Heart right ventricle (tissue), 16 donors: ENCODE measurements around the gene DCUN1D1. TPM values are rescaled to one million over a fixed set of nuclear protein-coding genes. Genes with fewer than 3 reads are reported as not detected.

Source experiments
- ATAC-seq, 8 donors: fragments of 200-7000 bp; cut with Tn5 transposase; one replicate each; pipeline ENCODE4 v1.9.1; 2020; ENCODE audit warnings: mild to moderate bottlenecking in 8 of 8, moderate library complexity in 8 of 8, moderate number of reproducible peaks in 1 of 8
- DNase-seq, 2 donors: peaks; one replicate each; pipeline ENCODE4 v3.0.0-alpha.2; 2020
- H3K27ac ChIP-seq, 10 donors: fragments of 200-600 bp; sonication (generic) in 2 of 10; one replicate each; pipeline versions ENCODE4 v1.5.0 to v1.8.0; 2020 to 2022; ENCODE audit warnings: mild to moderate bottlenecking in 3 of 10
- H3K27me3 ChIP-seq, 7 donors: fragments of 200-600 bp; one replicate each; pipeline ENCODE4 v1.8.0; 2021 to 2022; ENCODE audit warnings: mild to moderate bottlenecking in 2 of 7
- H3K36me3 ChIP-seq, 9 donors: fragments of 200-600 bp; sonication (generic) in 1 of 9; one replicate each; pipeline versions ENCODE4 v1.5.0 to v1.8.0; 2020 to 2022; ENCODE audit warnings: mild to moderate bottlenecking in 2 of 9
- H3K4me1 ChIP-seq, 9 donors: fragments of 200-600 bp; sonication (generic) in 1 of 9; one replicate each; pipeline versions ENCODE4 v1.5.0 to v1.8.0; 2020 to 2022; ENCODE audit warnings: mild to moderate bottlenecking in 4 of 9
- H3K4me3 ChIP-seq, 10 donors: fragments of 200-600 bp; sonication (generic) in 2 of 10; one replicate each; pipeline versions ENCODE4 v1.5.0 to v1.8.0; 2020 to 2022; ENCODE audit warnings: mild to moderate bottlenecking in 7 of 10, moderate library complexity in 2 of 10
- H3K9me3 ChIP-seq, 11 donors: fragments of 200-600 bp in 10 of 11; sonication (generic) in 2 of 11; one replicate each; pipeline versions ENCODE4 v1.5.0 to v1.8.0; 2013 to 2022; ENCODE audit warnings: mild to moderate bottlenecking in 2 of 11, control low read depth in 1 of 11, moderate library complexity in 1 of 11
- WGBS, 2 donors: extraction: QIAGEN DNeasy Blood & Tissue Kit; methylation state at CpG; one replicate each; pipeline ENCODE4 v1.1.7; 2013; ENCODE audit warnings: inconsistent platforms in 1 of 2; 5-methylcytosine and 5-hydroxymethylcytosine counted together
- intact Hi-C, 10 donors: fragments of 100-400 bp; cut with DNase I; formaldehyde crosslinking; loops; one replicate each; pipeline versions ENCODE4 v1.11.1 to v1.14.2; 2022
- polyA plus RNA-seq, 2 donors: library from polyadenylated mRNA; stranded (reverse); fragments of 200-250 nt; gene quantifications; one replicate each; pipeline ENCODE4 v1.2.3, GENCODE V29; 2013
- total RNA-seq, 10 donors: library from RNA; stranded (reverse); fragmentation: NEBNext Ultra II Directional in 3 of 10; extraction: Animal tissue kit (Norgen Biotek cat#: 25700) in 3 of 10; gene quantifications; one replicate each; pipeline versions ENCODE4 v1.2.1 to v1.2.4, GENCODE V29; 2021 to 2023
- TF ChIP-seq, protein P1 (sequence below), 9 donors: fragments of 200-600 bp; sonication (generic) in 2 of 9; IDR thresholded peaks; one replicate each; pipeline versions ENCODE4 v1.5.0 to v1.8.0; 2021 to 2022; ENCODE audit warnings: antibody characterized with exemption in 9 of 9, mild to moderate bottlenecking in 5 of 9, moderate library complexity in 1 of 9
- donor health status: Arrhythmogenic right ventricular cardiomyopathy.
- donor health status: ischemic (EF 13 %, LVEDD 7.1; RV severe dilation, severe dysfunction).
- donor health status: healthy with polysubstance abuse.
- donor health status: DM: no; HTN: yes; CAD: no.
- donor health status: DM: no; HTN: no; CAD: no.
- donor health status: ischemic (EF 25% LVEDD 6.9; RV normal size, moderate dysfunction).
- donor health status: ischemic (EF 25% LVEDD 5.7; RV mildly dilated, moderate dysfunction).
- donor health status: healthy.
- donor health status: DM: yes; HTN: yes; CAD: no.
- donor health status: Ischemic cardiomyopathy.
- donor health status: ischemic (EF 35%, LVEDD 5.7; RV mildly dilated, moderate dysfunction).
- donor health status: nonischemic (EF 11% LVEDD 7.7; RV severe dilation, severe dysfunction).
- donor health status: DM: yes; HTN: yes; CAD: no.
- donor health status: PGD.
- donor health status: ischemic (EF 29% LVEDD 5.4; RV normal size, mild dysfunction).
- donor health status: nonischemic (EF 23%, LVEDD 6.1; RV moderate dilation, normal function).

Gene DCUN1D1
- total and polyA plus RNA-seq, 12 donors: 7.9 to 45.2 (median 35.5) TPM

DNA sequence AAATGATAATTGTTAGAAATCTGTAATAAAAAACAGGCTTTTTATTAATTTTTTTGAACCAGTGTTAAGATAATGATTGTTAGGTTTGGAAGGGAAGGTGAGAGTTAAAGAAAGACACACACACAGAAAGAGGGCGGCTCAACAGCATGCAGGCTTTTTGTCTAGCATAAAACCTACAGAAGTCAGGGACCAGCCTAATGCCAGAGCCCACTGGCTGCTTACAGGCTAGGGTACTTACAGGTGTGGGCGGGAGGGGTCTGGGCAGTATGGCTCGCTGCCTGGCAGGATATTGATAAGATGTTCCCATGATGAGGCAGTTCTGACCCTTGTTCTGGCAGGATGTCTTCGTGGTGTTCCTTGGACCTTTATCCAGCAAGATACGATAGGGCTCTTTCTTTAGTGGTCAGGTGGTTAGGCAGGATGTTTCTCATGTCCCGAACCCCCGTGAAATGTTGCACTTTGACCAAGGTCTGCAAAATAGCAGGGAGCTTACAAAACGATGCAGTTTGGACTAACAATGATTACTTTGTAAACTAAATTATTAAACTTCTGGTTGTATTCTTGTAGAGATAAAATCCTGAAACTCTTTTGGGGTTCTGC is 84.7 kb downstream of the DCUN1D1 start:
- no peak overlapping the region for H3K4me3 ChIP-seq
- peaks cover 0 to 12% (median 0%) of the 10 kb centered on the region in 9 donors for H3K4me1 ChIP-seq
- peaks cover 0 to 91% (median 20%) of the 10 kb centered on the region in 9 donors for H3K36me3 ChIP-seq
- no peak for DNase-seq
- peak in 2 of 8 donors; percentile 31 to 47 for ATAC-seq
- no peak overlapping the region for H3K27ac ChIP-seq
- TF ChIP-seq, protein P1, sequence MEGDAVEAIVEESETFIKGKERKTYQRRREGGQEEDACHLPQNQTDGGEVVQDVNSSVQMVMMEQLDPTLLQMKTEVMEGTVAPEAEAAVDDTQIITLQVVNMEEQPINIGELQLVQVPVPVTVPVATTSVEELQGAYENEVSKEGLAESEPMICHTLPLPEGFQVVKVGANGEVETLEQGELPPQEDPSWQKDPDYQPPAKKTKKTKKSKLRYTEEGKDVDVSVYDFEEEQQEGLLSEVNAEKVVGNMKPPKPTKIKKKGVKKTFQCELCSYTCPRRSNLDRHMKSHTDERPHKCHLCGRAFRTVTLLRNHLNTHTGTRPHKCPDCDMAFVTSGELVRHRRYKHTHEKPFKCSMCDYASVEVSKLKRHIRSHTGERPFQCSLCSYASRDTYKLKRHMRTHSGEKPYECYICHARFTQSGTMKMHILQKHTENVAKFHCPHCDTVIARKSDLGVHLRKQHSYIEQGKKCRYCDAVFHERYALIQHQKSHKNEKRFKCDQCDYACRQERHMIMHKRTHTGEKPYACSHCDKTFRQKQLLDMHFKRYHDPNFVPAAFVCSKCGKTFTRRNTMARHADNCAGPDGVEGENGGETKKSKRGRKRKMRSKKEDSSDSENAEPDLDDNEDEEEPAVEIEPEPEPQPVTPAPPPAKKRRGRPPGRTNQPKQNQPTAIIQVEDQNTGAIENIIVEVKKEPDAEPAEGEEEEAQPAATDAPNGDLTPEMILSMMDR (IDR thresholded peaks at IDR 0.05): no peak
- intact Hi-C loops: no loop called here
- H3K27me3 ChIP-seq: no peaks in the 10 kb centered on the region
- 46 to 57% methylated on average over 8 of the region's 8 CpGs for WGBS, 2 donors
- H3K9me3 ChIP-seq: no peaks in the 10 kb centered on the region

DNA sequence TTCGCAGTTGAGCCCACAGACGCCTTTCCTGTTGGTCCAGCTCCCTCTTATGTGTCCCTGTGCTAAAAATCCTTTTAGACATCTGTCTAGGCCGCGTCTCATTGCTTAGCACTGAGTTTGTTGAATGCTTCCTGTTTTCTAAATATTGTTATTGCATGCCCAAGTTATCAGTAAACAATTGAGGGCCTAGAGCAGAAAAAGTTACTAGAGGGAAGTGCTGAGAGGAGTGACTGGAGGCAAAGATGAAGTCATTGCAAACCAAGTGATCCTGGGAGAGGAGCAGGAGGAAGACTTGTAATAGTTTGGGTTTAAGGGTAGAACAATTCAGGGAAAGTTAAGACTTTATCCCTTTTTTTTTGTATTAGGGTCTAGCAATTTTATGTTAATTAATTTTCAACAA is 88.1 kb downstream of the DCUN1D1 start:
- ATAC-seq (no peak), DNase-seq (no peak)
- Histone ChIP-seq H3K27ac (no peak overlapping the region), H3K4me3 (no peak overlapping the region), H3K9me3 (no peaks in the 10 kb centered on the region), H3K36me3 (peaks cover 0 to 91% (median 21%) of the 10 kb centered on the region in 9 donors), H3K27me3 (no peaks in the 10 kb centered on the region), H3K4me1 (peaks cover 0 to 12% (median 0%) of the 10 kb centered on the region in 9 donors)
- TF ChIP-seq, protein P1 (IDR thresholded peaks at IDR 0.05): no peak
- 95 to 96% methylated on average over 4 of the region's 4 CpGs for WGBS, 2 donors
- intact Hi-C loops: no loop called here

DNA sequence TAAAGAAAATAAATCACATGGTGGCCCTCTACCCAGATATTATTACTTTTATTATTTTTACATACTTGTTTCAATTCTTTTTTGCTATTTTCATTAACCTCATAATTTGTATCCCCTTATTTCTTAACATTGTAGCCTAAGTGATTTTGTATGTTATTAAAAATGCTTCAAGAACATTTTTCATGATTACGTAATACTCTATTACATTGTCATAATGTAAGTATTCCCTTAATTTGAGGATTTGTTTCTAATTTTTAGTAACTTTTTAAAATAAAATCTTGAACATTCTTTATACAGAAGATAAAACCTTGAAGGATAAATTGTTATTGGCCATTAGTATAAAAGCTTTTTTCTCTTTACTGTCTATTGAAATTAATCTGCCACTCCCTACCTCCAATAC is 89.0 kb downstream of the DCUN1D1 start:
- WGBS, 2 donors: 98 to 100% methylated on average over 1 of the region's 1 CpG
- Histone ChIP-seq H3K27ac (no peak overlapping the region), H3K27me3 (no peaks in the 10 kb centered on the region), H3K4me1 (peaks cover 0 to 10% (median 0%) of the 10 kb centered on the region in 9 donors), H3K36me3 (peaks cover 0 to 91% (median 19%) of the 10 kb centered on the region in 9 donors), H3K4me3 (no peak overlapping the region), H3K9me3 (no peaks in the 10 kb centered on the region)
- TF ChIP-seq, protein P1 (IDR thresholded peaks at IDR 0.05): no peak
- intact Hi-C loops: no loop called here
- DNase-seq: no peak
- ATAC-seq: no peak

- ATAC-seq: no peak
- DNase-seq: no peak
- H3K4me3 ChIP-seq: no peak overlapping the region
- no peaks in the 10 kb centered on the region for H3K9me3 ChIP-seq
- H3K27me3 ChIP-seq: no peaks in the 10 kb centered on the region
- WGBS, 2 donors: 81 to 94% methylated on average over 3 of the region's 3 CpGs
- peaks cover 0 to 94% (median 26%) of the 10 kb centered on the region in 9 donors for H3K36me3 ChIP-seq
- no peak overlapping the region for H3K27ac ChIP-seq
- H3K4me1 ChIP-seq: no peaks in the 10 kb centered on the region
- TF ChIP-seq, protein P1 (IDR thresholded peaks at IDR 0.05): no peak
- intact Hi-C loops: no loop called here
Observed at GRCh38 chr3:182889948-182890629, 90.2 kb downstream of the DCUN1D1 start.

Other genes with a start within 250 kb of the DCUN1D1 start
- 10 to 100 TPM; 29.4 to 47.8 (median 38.1) TPM for gene ATP11B, start 187.0 kb downstream of the DCUN1D1 start, total RNA-seq
- 1 to 10 TPM; 5.3 to 6.6 TPM for gene ATP11B, start 187.0 kb downstream of the DCUN1D1 start, polyA plus RNA-seq
- gene MCCC1, start 119.0 kb upstream of the DCUN1D1 start, total RNA-seq: 10 to 100 TPM; 34.9 to 62.9 (median 52.2) TPM
- 10 to 100 TPM; 28.9 to 31.5 TPM for gene MCCC1, start 119.0 kb upstream of the DCUN1D1 start, polyA plus RNA-seq
- gene LAMP3, start 182.2 kb upstream of the DCUN1D1 start, total RNA-seq: 1 to 10 TPM in 1 of 10 donors, under 1 TPM in 1, not detected in 8; 0.08 to 3.2 TPM
- under 1 TPM in 1 of 2 donors, not detected in 1; 0.09 TPM for gene LAMP3, start 182.2 kb upstream of the DCUN1D1 start, polyA plus RNA-seq